Measurements from ENCODE around the gene TMED10.

GRCh38 chr14:75094896-75095295 lies 81.5 kb downstream of the TMED10 start:
- TF ChIP-seq EZH2 (IDR thresholded peaks at IDR 0.05; ENCODE audit: low read length, missing control alignments) (no peak), CTCF (conservative IDR thresholded peaks at IDR 0.05 in 1 of 2, IDR thresholded peaks at IDR 0.05 in 1 of 2; ENCODE audit: low read depth in 1 of 2, low read length in 2 of 2) (no peak)
